RWPE2 (cell line): ENCODE data around the gene MEF2B.
A peak's percentile ranks its signal among the peaks of the same experiment; 100 is the strongest.

Experiments
- ATAC-seq: fragments of 200-7000 bp; cut with Tn5 transposase; 3 replicates; pipeline ENCODE4 v1.9.1; 2021; ENCODE audit warnings: low read depth
- DNase-seq: peaks from one replicate; pipeline ENCODE4 v3.0.0-alpha.2; 2020; ENCODE audit warnings: low spot score
- H3K27ac ChIP-seq: fragments of 450-650 bp; 2 replicates; pipeline ENCODE4 v1.5.1; 2017; ENCODE audit warnings: mild to moderate bottlenecking; ENCODE audit not compliant: poor library complexity, severe bottlenecking
- H3K27me3 ChIP-seq: fragments of 250-450 bp; sonication (Bioruptor Pico); 2 replicates; pipeline ENCODE4 v1.5.1; 2021; ENCODE audit warnings: mild to moderate bottlenecking, moderate library complexity; ENCODE audit not compliant: insufficient read depth, poor library complexity, severe bottlenecking
- H3K36me3 ChIP-seq: fragments of 250-450 bp; sonication (Bioruptor Pico); 2 replicates; pipeline ENCODE4 v1.5.1; 2020; ENCODE audit warnings: low read depth, mild to moderate bottlenecking, moderate library complexity
- H3K4me1 ChIP-seq: fragments of 250-450 bp; sonication (Bioruptor Pico); 2 replicates; pipeline ENCODE4 v1.5.1; 2021; ENCODE audit warnings: mild to moderate bottlenecking, moderate library complexity; ENCODE audit not compliant: insufficient read depth, poor library complexity, severe bottlenecking
- H3K4me3 ChIP-seq: fragments of 250-450 bp; sonication (Bioruptor Pico); 2 replicates; pipeline ENCODE4 v1.5.1; 2021; ENCODE audit warnings: mild to moderate bottlenecking, moderate library complexity; ENCODE audit not compliant: severe bottlenecking
- H3K9me3 ChIP-seq: fragments of 250-450 bp; sonication (Bioruptor Pico); 2 replicates; pipeline ENCODE4 v1.5.1; 2021; ENCODE audit warnings: mild to moderate bottlenecking, moderate library complexity; ENCODE audit not compliant: severe bottlenecking
- TF ChIP-seq, protein P1 (sequence below): fragments of 450-650 bp; IDR thresholded peaks from one replicate; pipeline ENCODE4 v1.5.1; 2017; ENCODE audit warnings: mild to moderate bottlenecking, moderate library complexity; ENCODE audit not compliant: poor library complexity, severe bottlenecking

Gene MEF2B

DNA sequence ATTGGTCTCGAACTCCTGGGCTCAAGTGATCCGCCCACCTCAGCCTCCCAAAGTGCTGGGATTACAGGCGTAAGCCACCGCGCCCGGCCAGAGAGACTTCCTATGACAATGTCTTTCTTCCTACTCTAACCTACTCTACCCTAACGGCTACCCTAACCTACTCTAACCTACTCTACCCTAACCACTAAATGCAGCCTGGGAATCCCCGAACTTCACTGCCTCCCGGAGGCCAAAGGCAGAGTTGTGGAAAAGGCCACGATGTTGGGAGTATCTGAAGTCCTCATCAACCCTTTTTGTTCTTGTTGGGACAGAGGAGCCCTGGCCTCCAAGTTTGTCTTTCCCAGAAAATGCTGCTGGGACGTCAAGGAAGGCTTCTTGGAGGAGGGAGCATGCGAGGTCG lies 34.1 kb upstream of the MEF2B start:
- H3K36me3 ChIP-seq: peaks cover 15% of the 10 kb centered on the region
- no peaks in the 10 kb centered on the region for H3K27me3 ChIP-seq
- H3K9me3 ChIP-seq: no peaks in the 10 kb centered on the region
- no peak for DNase-seq
- no peak for ATAC-seq
- no peak overlapping the region for H3K27ac ChIP-seq
- H3K4me1 ChIP-seq: no peaks in the 10 kb centered on the region
- TF ChIP-seq, protein P1, sequence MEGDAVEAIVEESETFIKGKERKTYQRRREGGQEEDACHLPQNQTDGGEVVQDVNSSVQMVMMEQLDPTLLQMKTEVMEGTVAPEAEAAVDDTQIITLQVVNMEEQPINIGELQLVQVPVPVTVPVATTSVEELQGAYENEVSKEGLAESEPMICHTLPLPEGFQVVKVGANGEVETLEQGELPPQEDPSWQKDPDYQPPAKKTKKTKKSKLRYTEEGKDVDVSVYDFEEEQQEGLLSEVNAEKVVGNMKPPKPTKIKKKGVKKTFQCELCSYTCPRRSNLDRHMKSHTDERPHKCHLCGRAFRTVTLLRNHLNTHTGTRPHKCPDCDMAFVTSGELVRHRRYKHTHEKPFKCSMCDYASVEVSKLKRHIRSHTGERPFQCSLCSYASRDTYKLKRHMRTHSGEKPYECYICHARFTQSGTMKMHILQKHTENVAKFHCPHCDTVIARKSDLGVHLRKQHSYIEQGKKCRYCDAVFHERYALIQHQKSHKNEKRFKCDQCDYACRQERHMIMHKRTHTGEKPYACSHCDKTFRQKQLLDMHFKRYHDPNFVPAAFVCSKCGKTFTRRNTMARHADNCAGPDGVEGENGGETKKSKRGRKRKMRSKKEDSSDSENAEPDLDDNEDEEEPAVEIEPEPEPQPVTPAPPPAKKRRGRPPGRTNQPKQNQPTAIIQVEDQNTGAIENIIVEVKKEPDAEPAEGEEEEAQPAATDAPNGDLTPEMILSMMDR: no peak
- H3K4me3 ChIP-seq: no peak overlapping the region

DNA sequence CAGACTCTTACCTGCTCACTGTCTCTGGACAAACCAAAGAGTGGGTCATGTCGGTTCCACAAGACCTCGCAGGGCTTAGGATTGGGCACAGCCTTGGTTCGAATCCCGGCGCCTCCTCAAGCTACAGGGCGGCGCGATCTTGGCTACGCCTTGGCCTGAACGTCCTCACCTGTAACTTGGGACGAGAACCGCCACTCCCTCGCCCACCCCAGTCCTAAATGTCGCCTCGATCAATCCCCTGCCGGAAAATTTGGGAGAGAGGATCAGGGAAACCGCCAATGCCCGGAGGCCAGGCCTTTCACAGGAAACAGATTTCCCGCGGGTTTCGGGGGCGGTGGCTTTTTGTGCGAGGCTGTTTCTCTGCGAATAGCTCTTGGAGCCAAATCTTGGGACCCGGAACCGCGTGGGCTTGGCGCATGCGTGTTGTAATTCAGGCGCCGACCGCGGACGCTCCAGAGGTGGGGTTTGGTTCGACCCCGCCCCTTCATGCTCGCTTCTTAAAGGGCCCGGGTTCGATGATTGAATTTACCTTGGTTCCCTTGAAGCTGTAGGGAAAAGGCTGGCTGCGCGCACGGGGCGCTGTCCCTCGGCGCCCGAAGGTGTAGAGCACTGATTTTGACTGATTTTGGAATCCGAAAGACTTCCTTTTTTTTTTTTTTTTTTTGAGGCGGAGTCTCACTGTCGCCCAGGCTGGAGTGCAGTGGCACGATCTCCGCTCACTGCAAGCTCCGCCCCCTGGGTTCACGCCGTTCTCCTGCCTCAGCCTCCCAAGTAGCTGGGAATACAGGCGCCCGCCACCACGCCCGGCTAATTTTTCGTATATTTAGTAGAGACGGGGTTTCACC lies 33.2 kb upstream of the MEF2B start, which contains the start of gene NR2C2AP:
Gene NR2C2AP (minus strand): TSS at position 403 of the 845 bp plus-strand sequence. CDS start 354 bp downstream, at position 49.
- ATAC-seq: peak; percentile 86
- no peaks in the 10 kb centered on the region for H3K9me3 ChIP-seq
- no peaks in the 10 kb centered on the region for H3K27me3 ChIP-seq
- peaks cover 23% of the 10 kb centered on the region for H3K36me3 ChIP-seq
- no peaks in the 10 kb centered on the region for H3K4me1 ChIP-seq
- peak within 1 kb of the TSS; percentile 49 for H3K27ac ChIP-seq
- peak; percentile 86 for DNase-seq
- peak within 1 kb of the TSS; percentile 41 for H3K4me3 ChIP-seq
- TF ChIP-seq, protein P1: no peak

DNA sequence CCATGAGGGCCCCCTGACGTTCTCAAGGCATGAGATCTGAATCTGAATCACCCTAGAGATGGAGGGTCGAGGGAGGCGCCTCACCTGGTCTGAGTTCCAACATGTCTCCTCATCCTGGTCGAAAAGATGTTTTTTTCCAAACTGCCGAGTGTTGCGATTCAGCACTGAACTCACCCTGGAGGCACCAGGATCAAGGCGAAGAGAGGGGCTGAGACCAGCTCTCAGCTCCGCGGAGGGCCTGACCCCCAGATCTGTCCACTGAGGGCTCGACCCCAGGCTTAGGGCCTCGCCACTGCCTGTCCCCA lies 32.6 kb upstream of the MEF2B start:
- Histone ChIP-seq H3K9me3 (no peaks in the 10 kb centered on the region), H3K27me3 (no peaks in the 10 kb centered on the region), H3K4me1 (no peaks in the 10 kb centered on the region), H3K4me3 (peak overlapping the region; percentile 41), H3K36me3 (peaks cover 26% of the 10 kb centered on the region), H3K27ac (peak overlapping the region; percentile 49)
- peak; percentile 16 for ATAC-seq
- DNase-seq: no peak
- TF ChIP-seq, protein P1: no peak

DNA sequence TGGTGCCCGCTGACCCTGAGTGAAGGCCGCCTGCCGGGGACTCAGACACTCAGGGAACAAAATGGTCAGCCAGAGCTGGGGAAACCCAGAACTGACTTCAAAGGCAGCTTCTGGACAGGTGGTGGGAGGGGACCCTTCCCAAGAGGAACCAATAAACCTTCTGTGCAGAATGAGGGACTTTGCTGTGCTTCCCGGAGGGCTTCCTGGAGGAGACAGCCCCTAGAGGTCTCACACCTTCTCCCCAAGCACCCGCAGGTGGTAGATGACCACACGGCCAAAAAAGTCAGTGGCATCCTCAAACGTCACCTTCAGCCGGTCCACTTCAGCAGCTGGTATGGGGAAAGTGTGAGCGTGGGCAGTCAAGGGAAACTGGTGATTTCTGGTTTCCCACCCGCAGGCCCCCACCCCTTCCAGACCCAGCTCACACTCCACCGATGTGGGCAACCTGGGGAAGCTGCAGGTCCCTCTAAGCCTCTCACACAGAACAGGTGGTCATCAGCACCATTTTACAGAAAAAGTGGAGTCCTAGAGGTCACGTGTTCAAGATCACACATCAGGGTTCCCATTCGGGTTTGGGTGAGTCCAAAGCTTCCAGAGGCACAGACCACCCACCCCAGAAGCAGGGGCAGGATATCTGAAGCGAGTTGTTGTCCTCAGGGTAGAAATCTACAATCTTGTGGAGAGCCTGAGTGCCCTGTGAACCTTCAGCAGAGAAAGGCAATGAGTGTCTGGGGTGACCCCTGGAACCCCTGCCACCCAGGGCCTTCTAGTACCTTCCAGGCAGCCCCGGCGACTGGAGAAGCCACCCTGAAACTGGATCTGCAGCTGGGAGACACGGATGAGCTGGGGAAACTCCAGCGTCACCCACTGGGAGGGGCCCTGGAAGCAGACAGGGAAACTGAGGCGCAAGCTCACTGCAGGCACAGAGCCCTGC lies 31.9 kb upstream of the MEF2B start:
- TF ChIP-seq, protein P1: no peak
- H3K27me3 ChIP-seq: no peaks in the 10 kb centered on the region
- H3K9me3 ChIP-seq: no peaks in the 10 kb centered on the region
- H3K36me3 ChIP-seq: peaks cover 27% of the 10 kb centered on the region
- peak overlapping the region; percentile 49 for H3K27ac ChIP-seq
- no peaks in the 10 kb centered on the region for H3K4me1 ChIP-seq
- DNase-seq (no peak), ATAC-seq (no peak)
- H3K4me3 ChIP-seq: peak overlapping the region; percentile 41
